Endodermal cell (in vitro differentiated cells): ENCODE measurements around the gene CACNA1I. TPM values are rescaled to one million over a fixed set of nuclear protein-coding genes. Genes with fewer than 3 reads are reported as not detected.

Experiments
- DNase-seq: peaks from one replicate; pipeline ENCODE4 v3.0.0-alpha.2; 2017
- H3K27ac ChIP-seq: 2 replicates; pipeline ENCODE4 v1.5.1; 2013; ENCODE audit warnings: mild to moderate bottlenecking, low read depth, low read length, moderate library complexity
- H3K27me3 ChIP-seq: 2 replicates; pipeline ENCODE4 v1.6.1; 2013; ENCODE audit warnings: mild to moderate bottlenecking, low read length, moderate library complexity; ENCODE audit not compliant: insufficient read depth, control insufficient read depth, poor library complexity, severe bottlenecking
- H3K36me3 ChIP-seq: 2 replicates; pipeline ENCODE4 v1.7.0; 2013; ENCODE audit warnings: mild to moderate bottlenecking, low read length, moderate library complexity; ENCODE audit not compliant: control insufficient read depth, insufficient read depth
- H3K4me1 ChIP-seq: one replicate; pipeline ENCODE4 v1.7.0; 2013; ENCODE audit warnings: low read length; ENCODE audit not compliant: control insufficient read depth, insufficient read depth
- H3K4me3 ChIP-seq: 2 replicates; pipeline ENCODE4 v1.5.1; 2013; ENCODE audit warnings: mild to moderate bottlenecking, low read length, moderate library complexity
- H3K9ac ChIP-seq: 2 replicates; pipeline ENCODE4 v1.6.1; 2013; ENCODE audit warnings: mild to moderate bottlenecking, low read length, moderate library complexity; ENCODE audit not compliant: poor library complexity, severe bottlenecking; ENCODE audit errors: extremely low read depth
- H3K9me3 ChIP-seq: 2 replicates; pipeline ENCODE4 v1.6.1; 2013; ENCODE audit warnings: mild to moderate bottlenecking, low read length, moderate library complexity; ENCODE audit not compliant: control insufficient read depth
- H3K27ac Mint-ChIP-seq: 2 replicates; pipeline ENCODE4 v1.8.0; 2020; ENCODE audit warnings: mixed read lengths
- H3K27me3 Mint-ChIP-seq: 2 replicates; pipeline ENCODE4 v1.8.0; 2021; ENCODE audit warnings: mild to moderate bottlenecking, mixed read lengths; ENCODE audit not compliant: insufficient read depth
- H3K36me3 Mint-ChIP-seq: 2 replicates; pipeline ENCODE4 v1.8.0; 2020; ENCODE audit warnings: low read depth, mixed read lengths
- H3K4me1 Mint-ChIP-seq: 2 replicates; pipeline ENCODE4 v1.8.0; 2020; ENCODE audit warnings: mixed read lengths
- H3K4me3 Mint-ChIP-seq: 2 replicates; pipeline ENCODE4 v1.8.0; 2020; ENCODE audit warnings: mild to moderate bottlenecking, moderate library complexity, mixed read lengths
- H3K9me3 Mint-ChIP-seq: 2 replicates; pipeline ENCODE4 v1.8.0; 2020; ENCODE audit warnings: mild to moderate bottlenecking, mixed read lengths
- CTCF ChIP-seq: fragments of 200-600 bp; sonication (generic); conservative IDR thresholded peaks from 2 replicates; pipeline ENCODE4 v1.5.0; 2021; ENCODE audit warnings: antibody characterized with exemption, mild to moderate bottlenecking
- whole genome bisulfite sequencing, 2 experiments: methylation state at CpG; one replicate each; pipeline versions ENCODE4 v1.1.5 to v1.1.7; 2013; ENCODE audit warnings: missing lambda C conversion rate in 2 of 2, mixed read lengths in 1 of 2; ENCODE audit not compliant: insufficient coverage in 1 of 2, insufficient read length in 1 of 2; 5-methylcytosine and 5-hydroxymethylcytosine counted together
- total RNA-seq, 2 donors: library from RNA; stranded (reverse); fragmentation: NEBNext Ultra II Directional in 1 of 2; extraction: Animal tissue kit (Norgen Biotek cat#: 25700) in 1 of 2; gene quantifications; 2 replicates in 1 of 2; 3 replicates in 1 of 2; pipeline ENCODE4 v1.2.1, GENCODE V29; 2021

Gene CACNA1I
- total RNA-seq, 2 donors from 2014 or later, result 1.2 to 2.2 TPM

- 91 to 93% methylated on average over 10 to 14 of the region's 14 CpGs for WGBS, 2 experiments
- no peak overlapping the region for H3K9ac ChIP-seq
- H3K9me3 ChIP-seq, result no peaks in the 10 kb centered on the region
- H3K27me3 ChIP-seq, result no peaks in the 10 kb centered on the region
- no peak overlapping the region for H3K4me3 ChIP-seq
- DNase-seq, result no peak
- no peak overlapping the region for H3K27ac ChIP-seq
- Mint-ChIP-seq H3K4me1 (no peaks in the 10 kb centered on the region), H3K4me3 (no peak overlapping the region), H3K27me3 (no peaks in the 10 kb centered on the region), H3K9me3 (no peaks in the 10 kb centered on the region), H3K36me3 (no peaks in the 10 kb centered on the region), H3K27ac (no peak overlapping the region)
- no peak for TF ChIP-seq CTCF
- H3K4me1 ChIP-seq, result no peaks in the 10 kb centered on the region
- no peaks in the 10 kb centered on the region for H3K36me3 ChIP-seq
These were observed 56.7 kb downstream of the CACNA1I start for GRCh38 chr22:39627208-39627607.

- H3K9ac ChIP-seq, result no peak overlapping the region
- H3K27ac ChIP-seq, result no peak overlapping the region
- Mint-ChIP-seq H3K4me1 (no peaks in the 10 kb centered on the region), H3K36me3 (no peaks in the 10 kb centered on the region), H3K4me3 (no peak overlapping the region), H3K27ac (no peak overlapping the region), H3K27me3 (no peaks in the 10 kb centered on the region), H3K9me3 (no peaks in the 10 kb centered on the region)
- H3K27me3 ChIP-seq, result no peaks in the 10 kb centered on the region
- H3K36me3 ChIP-seq, result no peaks in the 10 kb centered on the region
- 78% methylated on average over 3 to 10 of the region's 12 CpGs for WGBS, 2 experiments
- H3K4me3 ChIP-seq, result no peak overlapping the region
- no peaks in the 10 kb centered on the region for H3K4me1 ChIP-seq
- DNase-seq, result no peak
- no peaks in the 10 kb centered on the region for H3K9me3 ChIP-seq
- no peak for TF ChIP-seq CTCF
These were observed 57.5 kb downstream of the CACNA1I start for GRCh38 chr22:39627865-39628562.

GRCh38 chr22:39628563-39629080 is 58.1 kb downstream of the CACNA1I start:
- Mint-ChIP-seq H3K9me3 (no peaks in the 10 kb centered on the region), H3K36me3 (no peaks in the 10 kb centered on the region), H3K4me3 (no peak overlapping the region), H3K4me1 (peaks cover 1% of the 10 kb centered on the region), H3K27me3 (no peaks in the 10 kb centered on the region), H3K27ac (no peak overlapping the region)
- no peaks in the 10 kb centered on the region for H3K27me3 ChIP-seq
- H3K36me3 ChIP-seq, result no peaks in the 10 kb centered on the region
- no peak for DNase-seq
- 94% methylated on average over 6 to 12 of the region's 12 CpGs for WGBS, 2 experiments
- no peak for TF ChIP-seq CTCF
- H3K9me3 ChIP-seq, result no peaks in the 10 kb centered on the region
- no peak overlapping the region for H3K27ac ChIP-seq
- no peak overlapping the region for H3K4me3 ChIP-seq
- H3K4me1 ChIP-seq, result no peaks in the 10 kb centered on the region
- H3K9ac ChIP-seq, result no peak overlapping the region
